Measurements from ENCODE around the gene LRRC46.

LRRC46 gene

GRCh38 chr17:47884427-47884740, 52.9 kb downstream of the LRRC46 start:
- Histone ChIP-seq H3K4me3 (ENCODE audit: low read length) (no peak overlapping the region), H3K27ac (ENCODE audit: low read length) (no peak overlapping the region), H3F3A (ENCODE audit: insufficient read depth, low read length) (no peaks in the 10 kb centered on the region), H3K79me2 (ENCODE audit: low read length) (no peaks in the 10 kb centered on the region), H3K4me1 (ENCODE audit: low read length) (no peaks in the 10 kb centered on the region), H3K9me3 (replicated peaks; ENCODE audit: insufficient read depth, low read length) (no peaks in the 10 kb centered on the region), H2AFZ (ENCODE audit: low read length) (no peak overlapping the region), H3K27me3 (replicated peaks; ENCODE audit: insufficient read depth, low read length) (peaks cover 22% of the 10 kb centered on the region), H4K20me1 (ENCODE audit: insufficient read depth, low read length) (no peaks in the 10 kb centered on the region), H3K9me2 (replicated peaks; ENCODE audit: insufficient read depth, low read length) (no peaks in the 10 kb centered on the region), H3K9ac (ENCODE audit: low read length) (no peak overlapping the region), H3K4me2 (ENCODE audit: low read depth, low read length) (no peak overlapping the region), H3K36me3 (replicated peaks; ENCODE audit: insufficient read depth, low read length) (no peaks in the 10 kb centered on the region)
- DNase-seq = no peak
- TF ChIP-seq EZH2phosphoT487 (IDR thresholded peaks at IDR 0.05; ENCODE audit: low read length) = no peak
- no peak for TF ChIP-seq CTCF (IDR thresholded peaks at IDR 0.05; ENCODE audit: low read length)
- TF ChIP-seq EZH2 (optimal IDR thresholded peaks at IDR 0.05; ENCODE audit: low read depth, low read length) = no peak

- no peaks in the 10 kb centered on the region for H3K36me3 ChIP-seq (replicated peaks; ENCODE audit: insufficient read depth, low read length)
- H3K79me2 ChIP-seq (ENCODE audit: low read length) = no peaks in the 10 kb centered on the region
- H2AFZ ChIP-seq (ENCODE audit: low read length) = no peak overlapping the region
- no peaks in the 10 kb centered on the region for H3K9me3 ChIP-seq (replicated peaks; ENCODE audit: insufficient read depth, low read length)
- H3K9me2 ChIP-seq (replicated peaks; ENCODE audit: insufficient read depth, low read length) = no peaks in the 10 kb centered on the region
- no peaks in the 10 kb centered on the region for H3F3A ChIP-seq (ENCODE audit: insufficient read depth, low read length)
- no peak overlapping the region for H3K27ac ChIP-seq (ENCODE audit: low read length)
- H3K4me2 ChIP-seq (ENCODE audit: low read depth, low read length) = no peak overlapping the region
- peaks cover 15% of the 10 kb centered on the region; the same call in 1 of the 2 replicates for H3K27me3 ChIP-seq (replicated peaks; ENCODE audit: insufficient read depth, low read length)
- DNase-seq = no peak
- H4K20me1 ChIP-seq (ENCODE audit: insufficient read depth, low read length) = no peaks in the 10 kb centered on the region
- H3K4me1 ChIP-seq (ENCODE audit: low read length) = no peaks in the 10 kb centered on the region
- TF ChIP-seq EZH2 (optimal IDR thresholded peaks at IDR 0.05; ENCODE audit: low read depth, low read length) (no peak), EZH2phosphoT487 (IDR thresholded peaks at IDR 0.05; ENCODE audit: low read length) (no peak), CTCF (IDR thresholded peaks at IDR 0.05; ENCODE audit: low read length) (no peak)
- H3K4me3 ChIP-seq (ENCODE audit: low read length) = no peak overlapping the region
- H3K9ac ChIP-seq (ENCODE audit: low read length) = no peak overlapping the region
These were observed 53.6 kb downstream of the LRRC46 start for GRCh38 chr17:47884905-47885730.

Measured in MM.1S (cell line).